Measurements from ENCODE around the gene RHPN2.

Gene RHPN2

GRCh38 chr19:33064792-33065550 is at the start of gene RHPN2:
Gene RHPN2 (minus strand): TSS chr19:33064888. CDS start chr19:33064852, 36 bp downstream.
- Histone ChIP-seq H3K4me3 (ENCODE audit: low read length) (peak within 1 kb of the TSS; percentile 85), H3K79me2 (ENCODE audit: control insufficient read depth, low read length) (peaks cover 18% of the 10 kb centered on the region), H3K4me2 (ENCODE audit: low read length) (peak within 1 kb of the TSS; percentile 88), H3K9me3 (ENCODE audit: control insufficient read depth, insufficient read depth, low read length) (no peaks in the 10 kb centered on the region), H3K4me1 (ENCODE audit: control insufficient read depth, low read length) (peaks cover 19% of the 10 kb centered on the region), H3K27ac (ENCODE audit: low read depth, low read length) (no peak within 1 kb of the TSS), H3K9me2 (replicated peaks; ENCODE audit: control insufficient read depth, low read length) (no peaks in the 10 kb centered on the region), H3K36me3 (ENCODE audit: control insufficient read depth, low read length) (no peaks in the 10 kb centered on the region), H4K20me1 (ENCODE audit: control insufficient read depth, insufficient read depth, low read depth, low read length) (0 out of 2 replicates have a peak, but pooled peaks cover 4% of the 10 kb centered on the region), H3K27me3 (ENCODE audit: control insufficient read depth, low read length) (0 out of 2 replicates have a peak, but pooled peaks cover 3% of the 10 kb centered on the region), H3F3A (ENCODE audit: control insufficient read depth, insufficient read depth) (no peaks in the 10 kb centered on the region; the same call in 1 of the 2 replicates)
- TF ChIP-seq EZH2phosphoT487 (IDR thresholded peaks at IDR 0.05; ENCODE audit: borderline replicate concordance, low read length) (no peak), CTCF (IDR thresholded peaks at IDR 0.05; ENCODE audit: low read depth, low read length, poor library complexity, severe bottlenecking) (no peak)

- H3K4me3 ChIP-seq (ENCODE audit: low read length), result no peak overlapping the region
- TF ChIP-seq EZH2phosphoT487 (IDR thresholded peaks at IDR 0.05; ENCODE audit: borderline replicate concordance, low read length), result no peak
- TF ChIP-seq CTCF (IDR thresholded peaks at IDR 0.05; ENCODE audit: low read depth, low read length, poor library complexity, severe bottlenecking), result no peak
- H3K27ac ChIP-seq (ENCODE audit: low read depth, low read length), result no peak overlapping the region
- no peak overlapping the region for H3K4me2 ChIP-seq (ENCODE audit: low read length)
- no peaks in the 10 kb centered on the region for H3F3A ChIP-seq (ENCODE audit: control insufficient read depth, insufficient read depth)
- H4K20me1 ChIP-seq (ENCODE audit: control insufficient read depth, insufficient read depth, low read depth, low read length), result no peaks in the 10 kb centered on the region
- no peaks in the 10 kb centered on the region for H3K9me3 ChIP-seq (ENCODE audit: control insufficient read depth, insufficient read depth, low read length)
- peaks cover 46% of the 10 kb centered on the region for H3K36me3 ChIP-seq (ENCODE audit: control insufficient read depth, low read length)
- no peaks in the 10 kb centered on the region for H3K79me2 ChIP-seq (ENCODE audit: control insufficient read depth, low read length)
- no peaks in the 10 kb centered on the region for H3K4me1 ChIP-seq (ENCODE audit: control insufficient read depth, low read length)
- H3K27me3 ChIP-seq (ENCODE audit: control insufficient read depth, low read length), result no peaks in the 10 kb centered on the region
- no peaks in the 10 kb centered on the region for H3K9me2 ChIP-seq (replicated peaks; ENCODE audit: control insufficient read depth, low read length)
Observed at GRCh38 chr19:33114312-33114711, 49.6 kb upstream of the RHPN2 start.

- Histone ChIP-seq H3K27ac (ENCODE audit: low read depth, low read length) (no peak overlapping the region), H3K27me3 (ENCODE audit: control insufficient read depth, low read length) (no peaks in the 10 kb centered on the region), H3K36me3 (ENCODE audit: control insufficient read depth, low read length) (peaks cover 53% of the 10 kb centered on the region), H3K4me3 (ENCODE audit: low read length) (no peak overlapping the region), H3K9me2 (replicated peaks; ENCODE audit: control insufficient read depth, low read length) (no peaks in the 10 kb centered on the region), H3F3A (ENCODE audit: control insufficient read depth, insufficient read depth) (no peaks in the 10 kb centered on the region), H3K4me2 (ENCODE audit: low read length) (no peak overlapping the region), H3K4me1 (ENCODE audit: control insufficient read depth, low read length) (no peaks in the 10 kb centered on the region), H4K20me1 (ENCODE audit: control insufficient read depth, insufficient read depth, low read depth, low read length) (no peaks in the 10 kb centered on the region), H3K79me2 (ENCODE audit: control insufficient read depth, low read length) (no peaks in the 10 kb centered on the region), H3K9me3 (ENCODE audit: control insufficient read depth, insufficient read depth, low read length) (no peaks in the 10 kb centered on the region)
- TF ChIP-seq CTCF (IDR thresholded peaks at IDR 0.05; ENCODE audit: low read depth, low read length, poor library complexity, severe bottlenecking) (no peak), EZH2phosphoT487 (IDR thresholded peaks at IDR 0.05; ENCODE audit: borderline replicate concordance, low read length) (no peak)
Observed at GRCh38 chr19:33111587-33111986, 46.9 kb upstream of the RHPN2 start.
